Left ventricle myocardium inferior (tissue), 1 donor: ENCODE measurements around the gene VKORC1L1. TPM values are rescaled to one million over a fixed set of nuclear protein-coding genes. Genes with fewer than 3 reads are reported as not detected.
"Not testable (repeated sequence)": the region's sequence is repeated elsewhere in the genome, so short reads cannot be mapped to it uniquely, and the experiment has no call there.

ENCODE experiments used
- DNase-seq: peaks from one replicate; pipeline ENCODE4 v3.0.0-alpha.2; 2020
- H3K27ac ChIP-seq: fragments of 200-600 bp; replicated peaks from 2 replicates; pipeline ENCODE4 v1.8.0; 2021
- H3K27me3 ChIP-seq: fragments of 200-600 bp; 2 replicates; pipeline ENCODE4 v1.8.0; 2021; ENCODE audit warnings: low read depth
- H3K36me3 ChIP-seq: fragments of 200-600 bp; 2 replicates; pipeline ENCODE4 v1.8.0; 2021
- H3K4me1 ChIP-seq: fragments of 200-600 bp; 2 replicates; pipeline ENCODE4 v1.8.0; 2021
- H3K4me3 ChIP-seq: fragments of 200-600 bp; 2 replicates; pipeline ENCODE4 v1.8.0; 2021; ENCODE audit warnings: mild to moderate bottlenecking, moderate library complexity
- H3K9me3 ChIP-seq: fragments of 200-600 bp; replicated peaks from 2 replicates; pipeline ENCODE4 v1.8.0; 2021
- CTCF ChIP-seq: fragments of 200-600 bp; IDR thresholded peaks from 2 replicates; pipeline ENCODE4 v1.8.0; 2021; ENCODE audit warnings: antibody characterized with exemption, mild to moderate bottlenecking, borderline replicate concordance
- intact Hi-C: fragments of 100-400 bp; cut with micrococcal nuclease; formaldehyde crosslinking; loops from one replicate; pipeline ENCODE4 v1.11.0; 2022
- total RNA-seq: library from RNA; stranded (reverse); fragmentation: NEBNext Ultra II Directional; extraction: Animal tissue kit (Norgen Biotek cat#: 25700); gene quantifications from one replicate; pipeline ENCODE4 v1.2.1, GENCODE V29; 2021
- donor health status: DM: no; HTN: yes; CAD: no; lungs with severe emphysema.

The VKORC1L1 gene
- total RNA-seq, 1 donor from 2014 or later, result 19.2 TPM

DNA sequence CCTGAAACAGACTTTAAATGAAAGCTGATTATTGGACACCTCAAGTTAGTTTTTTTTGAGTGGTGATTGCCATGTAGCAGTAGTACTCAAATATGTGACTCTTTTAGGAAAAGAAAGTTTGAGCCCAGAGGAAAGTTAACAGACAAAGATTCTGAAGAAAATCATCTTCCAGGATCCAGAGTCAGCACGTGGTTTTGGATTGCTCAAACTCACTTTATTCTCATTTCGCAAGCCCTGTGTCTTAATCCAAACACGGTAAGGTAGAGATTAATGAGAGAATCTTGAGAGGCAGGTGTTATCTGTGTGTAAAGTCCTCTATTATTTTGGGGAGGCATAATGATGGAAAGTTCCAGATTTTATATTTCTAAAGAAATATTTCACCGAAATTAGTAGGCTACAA lies 2.8 kb downstream of the VKORC1L1 start:
- H3K27me3 ChIP-seq, H3K4me3 ChIP-seq, DNase-seq, H3K27ac ChIP-seq, H3K36me3 ChIP-seq, intact Hi-C loops, H3K9me3 ChIP-seq: not testable (repeated sequence)
- H3K4me1 ChIP-seq, result peaks cover 22% of the 10 kb centered on the region

- intact Hi-C loops, DNase-seq, H3K36me3 ChIP-seq, H3K4me3 ChIP-seq, H3K9me3 ChIP-seq, H3K27me3 ChIP-seq, H3K27ac ChIP-seq, H3K4me1 ChIP-seq: not testable (repeated sequence)
Observed at GRCh38 chr7:65879292-65880153, 6.6 kb downstream of the VKORC1L1 start.

- H3K27ac ChIP-seq, H3K36me3 ChIP-seq, H3K4me1 ChIP-seq, intact Hi-C loops, H3K9me3 ChIP-seq, H3K4me3 ChIP-seq, DNase-seq, H3K27me3 ChIP-seq: not testable (repeated sequence)
Observed at GRCh38 chr7:65880242-65880641, 7.4 kb downstream of the VKORC1L1 start.

GRCh38 chr7:65884983-65885382 lies 12.1 kb downstream of the VKORC1L1 start:
- Histone ChIP-seq H3K27ac (peak overlapping the region; percentile 27), H3K4me1 (peaks cover 18% of the 10 kb centered on the region)
- H3K4me3 ChIP-seq, DNase-seq, intact Hi-C loops, H3K9me3 ChIP-seq, H3K27me3 ChIP-seq, H3K36me3 ChIP-seq: not testable (repeated sequence)

DNA sequence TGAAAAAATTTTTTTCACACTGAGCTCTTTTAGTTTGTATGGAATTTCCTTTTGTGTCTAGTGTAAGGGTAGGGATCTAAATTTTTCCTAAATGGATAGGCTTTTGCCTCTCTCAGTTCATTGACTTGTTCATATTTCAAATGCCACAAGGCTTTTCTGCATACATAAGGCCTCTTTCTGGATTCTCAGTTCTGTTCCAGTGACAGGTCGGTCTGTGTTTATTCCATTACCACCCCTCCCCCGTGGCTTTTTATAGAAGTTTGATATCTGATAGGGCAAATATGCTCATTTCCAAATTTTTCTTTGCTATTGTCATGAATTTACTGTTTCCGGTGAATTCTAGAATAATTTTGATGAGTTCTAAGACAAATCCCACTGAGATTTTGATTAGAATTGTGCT lies 12.7 kb downstream of the VKORC1L1 start:
- peak overlapping the region; percentile 33 for H3K4me3 ChIP-seq
- H3K36me3 ChIP-seq, H3K9me3 ChIP-seq, DNase-seq, H3K27me3 ChIP-seq, intact Hi-C loops: not testable (repeated sequence)
- H3K4me1 ChIP-seq, result peaks cover 18% of the 10 kb centered on the region
- H3K27ac ChIP-seq, result peak overlapping the region; percentile 27

DNA sequence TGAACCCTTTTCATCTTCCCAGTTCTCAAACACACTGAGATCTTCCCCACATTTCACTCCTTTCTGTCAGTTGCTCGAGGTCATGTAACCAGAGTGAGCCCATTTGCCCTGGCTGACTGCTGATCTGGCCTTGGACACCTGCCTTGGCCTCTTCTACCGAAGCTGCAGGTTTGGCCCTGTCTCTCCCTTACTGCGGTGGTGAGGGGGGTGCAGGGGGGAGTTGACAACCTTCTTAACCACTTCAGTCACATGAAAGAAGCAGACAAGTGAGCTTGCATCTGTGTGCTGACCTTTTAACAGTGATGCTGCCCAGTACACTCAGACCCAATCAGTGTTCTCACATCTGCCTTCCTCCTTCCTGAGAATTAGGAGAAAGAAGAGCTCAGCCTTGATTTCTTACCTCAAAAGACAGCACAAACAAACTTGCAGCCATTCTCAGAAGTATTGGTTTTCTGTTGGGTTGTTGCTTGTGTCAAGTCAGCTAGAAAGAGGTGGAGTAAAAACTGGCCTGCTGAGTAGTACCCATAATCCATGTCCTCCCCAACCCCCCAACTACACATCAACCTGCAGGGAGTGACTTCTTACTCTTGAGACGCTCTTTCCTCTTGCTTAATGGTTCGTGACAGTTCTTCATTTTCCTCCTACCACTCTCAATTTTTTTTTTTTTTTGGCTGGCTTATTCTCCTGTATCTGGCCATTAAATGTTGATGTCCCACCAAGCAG lies 15.7 kb downstream of the VKORC1L1 start:
- Histone ChIP-seq H3K27ac (peak overlapping the region; percentile 8), H3K4me1 (peaks cover 36% of the 10 kb centered on the region)
- H3K27me3 ChIP-seq, DNase-seq, H3K4me3 ChIP-seq, intact Hi-C loops, H3K36me3 ChIP-seq, H3K9me3 ChIP-seq: not testable (repeated sequence)

DNA sequence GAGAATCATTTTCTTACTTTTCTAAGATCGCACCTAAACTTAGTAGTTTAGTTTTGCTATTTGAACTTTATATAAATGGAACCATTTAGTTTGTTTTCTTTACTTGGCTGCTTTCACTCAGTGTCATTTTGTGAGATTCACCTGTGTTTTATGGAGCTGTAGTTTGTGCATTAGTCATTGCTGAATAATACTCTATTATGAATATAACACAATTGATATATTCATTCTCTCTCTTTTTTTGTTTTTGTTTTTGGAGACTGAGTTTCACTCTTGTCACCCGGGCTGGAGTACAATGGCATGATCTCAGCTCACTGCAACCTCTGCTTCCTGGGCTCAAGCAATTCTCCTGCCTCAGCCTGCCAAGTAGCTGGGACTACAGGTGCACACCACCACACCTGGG lies 16.8 kb downstream of the VKORC1L1 start:
- H3K27ac ChIP-seq, H3K4me3 ChIP-seq, H3K9me3 ChIP-seq, intact Hi-C loops, H3K27me3 ChIP-seq, H3K36me3 ChIP-seq, DNase-seq: not testable (repeated sequence)
- peaks cover 36% of the 10 kb centered on the region for H3K4me1 ChIP-seq

- Histone ChIP-seq H3K4me1 (peaks cover 32% of the 10 kb centered on the region), H3K4me3 (no peak overlapping the region), H3K9me3 (no peaks in the 10 kb centered on the region), H3K27ac (no peak overlapping the region), H3K27me3 (no peaks in the 10 kb centered on the region), H3K36me3 (peaks cover 8% of the 10 kb centered on the region)
- no peak for TF ChIP-seq CTCF
- intact Hi-C loops, result no loop called here
- DNase-seq, result no peak
Observed at GRCh38 chr7:65892161-65892560, 19.3 kb downstream of the VKORC1L1 start.

DNA sequence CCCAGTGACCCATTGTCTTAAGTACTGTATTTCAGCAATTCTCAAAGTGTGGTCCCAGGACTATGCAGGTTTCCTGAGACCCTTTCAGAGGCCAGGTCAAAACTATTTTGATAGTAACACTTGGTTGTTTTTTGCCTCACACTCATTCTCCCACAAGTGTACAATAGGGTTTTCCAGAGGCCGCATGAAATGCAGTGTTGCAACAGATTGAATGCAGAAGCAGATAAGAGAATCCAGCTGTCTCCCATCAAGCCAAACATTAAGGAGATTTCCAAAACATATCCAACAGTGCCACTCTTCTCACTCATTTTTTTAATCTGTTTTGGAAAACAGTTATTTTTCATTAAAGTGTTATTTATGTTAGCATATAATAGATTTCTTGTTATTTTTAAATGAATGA lies 20.0 kb downstream of the VKORC1L1 start:
- peaks cover 25% of the 10 kb centered on the region for H3K4me1 ChIP-seq
- no peak for TF ChIP-seq CTCF
- H3K27me3 ChIP-seq, result no peaks in the 10 kb centered on the region
- H3K36me3 ChIP-seq, result peaks cover 8% of the 10 kb centered on the region
- DNase-seq, result no peak
- no peak overlapping the region for H3K27ac ChIP-seq
- H3K9me3 ChIP-seq, result no peaks in the 10 kb centered on the region
- intact Hi-C loops, result no loop called here
- H3K4me3 ChIP-seq, result no peak overlapping the region
